Activated naive CD4-positive, alpha-beta T cell treated with anti-CD3 and anti-CD28 coated beads for 36 hours (primary cell): ENCODE results near the gene HOXD10. TPM values are rescaled to one million over a fixed set of nuclear protein-coding genes. Genes with fewer than 3 reads are reported as not detected.

Experiments used
- CTCF ChIA-PET: fragments of 350-600 bp; sonication (Branson Sonifier 250); formaldehyde crosslinking; loops from one replicate; lab custom pipeline; 2021; ENCODE audit warnings: antibody characterized with exemption; lab: Charles Lee
- DNase-seq: peaks from one replicate; pipeline ENCODE4 v3.0.0-alpha.2; 2020
- H3K27ac Mint-ChIP-seq: one replicate; pipeline ENCODE4 v1.8.0; 2021; ENCODE audit warnings: mild to moderate bottlenecking, mixed read lengths
- H3K27me3 Mint-ChIP-seq: one replicate; pipeline ENCODE4 v1.8.0; 2021; ENCODE audit warnings: low read depth, mixed read lengths
- H3K36me3 Mint-ChIP-seq: one replicate; pipeline ENCODE4 v1.8.0; 2021; ENCODE audit warnings: low read depth, mixed read lengths
- H3K4me1 Mint-ChIP-seq: one replicate; pipeline ENCODE4 v1.8.0; 2021; ENCODE audit warnings: low read depth, mixed read lengths
- H3K4me3 Mint-ChIP-seq: one replicate; pipeline ENCODE4 v1.8.0; 2021; ENCODE audit warnings: mild to moderate bottlenecking, moderate library complexity, mixed read lengths
- H3K9me3 Mint-ChIP-seq: one replicate; pipeline ENCODE4 v1.8.0; 2021; ENCODE audit warnings: mixed read lengths
- intact Hi-C: fragments of 100-400 bp; cut with micrococcal nuclease; formaldehyde crosslinking; loops from one replicate; pipeline ENCODE4 v1.15.1; 2023
- total RNA-seq, 2 experiments: library from RNA; stranded (reverse); gene quantifications; one replicate each; pipeline ENCODE4 v1.2.3, GENCODE V29; 2021

The HOXD10 gene
- total RNA-seq, 2 experiments from 2014 or later = not detected

- Mint-ChIP-seq H3K4me1 (peaks cover 10% of the 10 kb centered on the region), H3K27ac (no peak overlapping the region), H3K36me3 (peaks cover 10% of the 10 kb centered on the region), H3K4me3 (no peak overlapping the region), H3K9me3 (peaks cover 12% of the 10 kb centered on the region), H3K27me3 (peaks cover 86% of the 10 kb centered on the region)
- intact Hi-C loops = loop anchor here (5.0 kb wide), 1 partner anchor 38 kb away; the partner anchor contains the start of gene HOXD9
- CTCF ChIA-PET = interaction anchor here (1.3 to 2.4 kb wide), 2 partner anchors 12 to 13 kb away, joined by 3 to 7 read pairs; no protein-coding TSS in a partner anchor
- DNase-seq = no peak
These were observed 31.9 kb upstream of the HOXD10 start for GRCh38 chr2:176084611-176085119.

- H3K4me3 Mint-ChIP-seq = no peak overlapping the region
These were observed 31.3 kb upstream of the HOXD10 start for GRCh38 chr2:176085120-176085788.

GRCh38 chr2:176085861-176086771, 30.5 kb upstream of the HOXD10 start:
- Mint-ChIP-seq H3K36me3 (peaks cover 7% of the 10 kb centered on the region), H3K4me1 (peaks cover 8% of the 10 kb centered on the region), H3K27ac (no peak overlapping the region), H3K27me3 (peaks cover 93% of the 10 kb centered on the region), H3K4me3 (no peak overlapping the region), H3K9me3 (peaks cover 12% of the 10 kb centered on the region)
- intact Hi-C loops = loop anchor here (2.0 to 5.0 kb wide), 2 partner anchors 36 to 395 kb away; partner anchors contain the start of gene HOXD9
- CTCF ChIA-PET = interaction anchor here (0.7 to 2.4 kb wide), 6 partner anchors 8 to 44 kb away, joined by 3 to 7 read pairs (median 3); no protein-coding TSS in a partner anchor
- peak; percentile 43 for DNase-seq

More at GRCh38 chr2:176085120-176085788, 31.3 kb upstream of the HOXD10 start:
- H3K36me3 Mint-ChIP-seq = peaks cover 10% of the 10 kb centered on the region
- intact Hi-C loops = loop anchor here (5.0 kb wide), 1 partner anchor 37 kb away; the partner anchor contains the start of gene HOXD9
- peaks cover 91% of the 10 kb centered on the region for H3K27me3 Mint-ChIP-seq
- peaks cover 10% of the 10 kb centered on the region for H3K4me1 Mint-ChIP-seq
- H3K27ac Mint-ChIP-seq = no peak overlapping the region
- H3K9me3 Mint-ChIP-seq = peaks cover 12% of the 10 kb centered on the region
- CTCF ChIA-PET = interaction anchor here (0.7 to 2.4 kb wide), 5 partner anchors 9 to 41 kb away, joined by 3 to 7 read pairs (median 3); no protein-coding TSS in a partner anchor
- DNase-seq = no peak

GRCh38 chr2:176087330-176088047, 29.1 kb upstream of the HOXD10 start:
- DNase-seq = no peak
- Mint-ChIP-seq H3K9me3 (peaks cover 10% of the 10 kb centered on the region), H3K27ac (no peak overlapping the region), H3K4me1 (peaks cover 10% of the 10 kb centered on the region), H3K27me3 (peaks cover 92% of the 10 kb centered on the region), H3K4me3 (no peak overlapping the region), H3K36me3 (peaks cover 4% of the 10 kb centered on the region)
- intact Hi-C loops = loop anchor here (2.0 to 5.0 kb wide), 3 partner anchors 35 to 721 kb away; partner anchors contain the start of gene HOXD9
- CTCF ChIA-PET = interaction anchor here (1.0 kb wide), 1 partner anchor 43 kb away, joined by 3 read pairs; no protein-coding TSS in a partner anchor

- Mint-ChIP-seq H3K4me3 (no peak overlapping the region), H3K4me1 (peaks cover 9% of the 10 kb centered on the region), H3K9me3 (peaks cover 10% of the 10 kb centered on the region), H3K27me3 (peaks cover 88% of the 10 kb centered on the region), H3K36me3 (peaks cover 1% of the 10 kb centered on the region), H3K27ac (no peak overlapping the region)
- intact Hi-C loops = loop anchor here (2.0 to 5.0 kb wide), 2 partner anchors 34 to 721 kb away; partner anchors contain the start of gene HOXD9
- CTCF ChIA-PET = interaction anchor here (0.6 to 1.3 kb wide), 5 partner anchors 10 to 954 kb away, joined by 3 to 5 read pairs (median 4); no protein-coding TSS in a partner anchor
- peak; percentile 46 for DNase-seq
These were observed 28.3 kb upstream of the HOXD10 start for GRCh38 chr2:176088048-176088936.

GRCh38 chr2:176088937-176089842, 27.4 kb upstream of the HOXD10 start:
- Mint-ChIP-seq H3K9me3 (peaks cover 8% of the 10 kb centered on the region), H3K4me3 (no peak overlapping the region), H3K4me1 (peaks cover 16% of the 10 kb centered on the region), H3K36me3 (peaks cover 1% of the 10 kb centered on the region), H3K27me3 (peaks cover 88% of the 10 kb centered on the region), H3K27ac (no peak overlapping the region)
- intact Hi-C loops = loop anchor here (2.0 to 5.0 kb wide), 2 partner anchors 33 to 722 kb away; partner anchors contain the start of gene HOXD9
- CTCF ChIA-PET = interaction anchor here (0.6 to 1.3 kb wide), 6 partner anchors 9 to 955 kb away, joined by 3 to 5 read pairs (median 4); no protein-coding TSS in a partner anchor
- no peak for DNase-seq

- DNase-seq = no peak
- intact Hi-C loops = loop anchor here (2.0 to 5.0 kb wide), 2 partner anchors 32 to 723 kb away; partner anchors contain the start of gene HOXD9
- H3K9me3 Mint-ChIP-seq = peaks cover 4% of the 10 kb centered on the region
- no peak overlapping the region for H3K4me3 Mint-ChIP-seq
- peaks cover 89% of the 10 kb centered on the region for H3K27me3 Mint-ChIP-seq
- peaks cover 16% of the 10 kb centered on the region for H3K4me1 Mint-ChIP-seq
- peaks cover 1% of the 10 kb centered on the region for H3K36me3 Mint-ChIP-seq
- no peak overlapping the region for H3K27ac Mint-ChIP-seq
- CTCF ChIA-PET = interaction anchor here (0.9 kb wide), 1 partner anchor 221 kb away, joined by 5 read pairs; no protein-coding TSS in a partner anchor
These were observed 26.7 kb upstream of the HOXD10 start for GRCh38 chr2:176089843-176090395.

GRCh38 chr2:176090862-176091261, 25.7 kb upstream of the HOXD10 start:
- CTCF ChIA-PET = no interaction called here
- peaks cover 4% of the 10 kb centered on the region for H3K9me3 Mint-ChIP-seq
- intact Hi-C loops = no loop called here
- H3K4me3 Mint-ChIP-seq = no peak overlapping the region
- H3K27ac Mint-ChIP-seq = no peak overlapping the region
- peaks cover 1% of the 10 kb centered on the region for H3K36me3 Mint-ChIP-seq
- DNase-seq = no peak
- H3K4me1 Mint-ChIP-seq = peaks cover 16% of the 10 kb centered on the region
- peaks cover 88% of the 10 kb centered on the region for H3K27me3 Mint-ChIP-seq

GRCh38 chr2:176091329-176092258, 25.0 kb upstream of the HOXD10 start:
- intact Hi-C loops = no loop called here
- H3K27ac Mint-ChIP-seq = no peak overlapping the region
- peaks cover 17% of the 10 kb centered on the region for H3K4me1 Mint-ChIP-seq
- H3K27me3 Mint-ChIP-seq = peaks cover 87% of the 10 kb centered on the region
- CTCF ChIA-PET = interaction anchor here (0.6 kb wide), 1 partner anchor 10 kb away, joined by 4 read pairs; no protein-coding TSS in a partner anchor
- peaks cover 4% of the 10 kb centered on the region for H3K9me3 Mint-ChIP-seq
- H3K36me3 Mint-ChIP-seq = peaks cover 1% of the 10 kb centered on the region
- H3K4me3 Mint-ChIP-seq = peak overlapping the region; percentile 7
- DNase-seq = no peak
